ENCODE measurements around the gene SF3B6.
A peak's percentile ranks its signal among the peaks of the same experiment; 100 is the strongest.
"Not testable (repeated sequence)": the region's sequence is repeated elsewhere in the genome, so short reads cannot be mapped to it uniquely, and the experiment has no call there.

Gene SF3B6, protein sequence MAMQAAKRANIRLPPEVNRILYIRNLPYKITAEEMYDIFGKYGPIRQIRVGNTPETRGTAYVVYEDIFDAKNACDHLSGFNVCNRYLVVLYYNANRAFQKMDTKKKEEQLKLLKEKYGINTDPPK

DNA sequence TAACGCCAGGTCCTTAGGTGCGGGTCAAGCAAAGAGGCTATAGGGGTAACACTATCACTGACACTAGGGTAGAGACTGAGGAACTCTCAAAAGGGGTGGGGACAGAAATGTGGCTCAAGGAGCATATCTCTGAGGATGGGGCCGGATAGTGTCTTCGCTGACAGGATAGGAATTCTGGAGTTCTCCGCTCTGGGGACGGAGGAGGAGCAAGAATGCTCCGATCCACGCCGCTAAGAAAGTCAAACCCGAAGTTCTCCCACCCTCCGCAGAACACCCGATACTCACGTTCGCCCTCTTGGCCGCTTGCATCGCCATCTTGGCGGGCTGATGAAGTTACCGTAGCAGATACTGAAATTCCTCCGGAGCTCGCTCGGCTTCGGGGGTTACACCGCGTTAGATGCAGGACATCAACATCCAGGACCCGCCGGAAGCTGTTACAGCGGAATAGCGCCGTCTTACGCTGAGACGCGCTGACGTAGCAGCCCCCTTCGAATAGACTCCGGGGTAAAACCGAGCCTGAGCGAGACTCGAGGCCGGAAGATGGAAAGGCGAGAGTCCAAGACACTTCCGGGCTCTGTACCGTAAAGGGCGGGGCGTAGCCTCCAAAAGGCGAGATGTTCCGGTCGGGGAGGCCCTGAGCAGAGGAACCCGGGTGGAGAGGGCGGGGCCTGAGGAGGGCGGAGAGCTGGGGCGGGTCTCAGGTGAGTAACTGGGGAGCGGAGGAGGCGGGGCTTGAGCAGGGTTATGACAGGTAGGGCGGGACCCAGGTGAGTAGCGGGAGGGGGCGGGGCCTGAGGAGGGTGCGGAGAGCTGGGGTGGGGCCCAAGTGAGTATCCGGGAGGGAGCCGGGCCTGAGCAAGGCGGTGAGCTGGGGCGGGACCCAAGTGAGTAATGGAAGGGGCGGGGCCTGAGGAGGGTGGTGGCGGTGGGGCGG is at the start of gene SF3B6:
Gene SF3B6, minus strand, starts transcription at position 412 of the 934 bp plus-strand sequence. Its CDS starts 97 bp downstream, at position 315.
- peak; percentile 100 for DNase-seq

- DNase-seq = no peak
Measured at GRCh38 chr2:24123922-24124580, 47.9 kb upstream of the SF3B6 start.

GRCh38 chr2:24123195-24123921 is 47.2 kb upstream of the SF3B6 start, which contains the start of the genes FAM228B and PFN4:
FAM228B (plus strand) TSS chr2:24123469; CDS start chr2:24124362, 893 bp downstream.
PFN4 (minus strand) TSS chr2:24123334; CDS start chr2:24122535, 799 bp downstream.
- DNase-seq = peak; percentile 56

GRCh38 chr2:24122366-24123194 is 46.5 kb upstream of the SF3B6 start:
- no peak for DNase-seq

- no peak for DNase-seq
Measured at GRCh38 chr2:24121469-24121868, 45.3 kb upstream of the SF3B6 start.

DNA sequence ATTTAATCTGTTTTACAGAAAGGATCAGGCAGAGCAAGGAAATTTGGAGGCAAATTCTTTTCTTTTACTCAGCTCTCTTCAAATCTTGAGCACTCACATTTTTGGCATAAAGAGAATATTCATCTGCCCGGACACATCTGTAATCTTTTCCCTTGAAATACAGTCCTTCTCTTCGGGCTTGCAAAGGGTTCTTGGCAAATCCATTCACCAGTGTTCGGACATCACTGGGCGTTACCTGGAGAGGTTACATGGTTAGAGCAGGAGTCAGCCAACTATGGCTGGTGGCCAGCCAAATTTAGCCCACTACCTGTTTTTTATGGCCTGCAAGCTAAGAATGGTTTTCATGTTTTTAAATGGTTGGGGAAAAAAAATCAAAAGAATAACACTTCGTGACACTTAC is 44.9 kb upstream of the SF3B6 start:
- DNase-seq = no peak

- DNase-seq = no peak
Measured at GRCh38 chr2:24117902-24118301, 41.8 kb upstream of the SF3B6 start.

DNA sequence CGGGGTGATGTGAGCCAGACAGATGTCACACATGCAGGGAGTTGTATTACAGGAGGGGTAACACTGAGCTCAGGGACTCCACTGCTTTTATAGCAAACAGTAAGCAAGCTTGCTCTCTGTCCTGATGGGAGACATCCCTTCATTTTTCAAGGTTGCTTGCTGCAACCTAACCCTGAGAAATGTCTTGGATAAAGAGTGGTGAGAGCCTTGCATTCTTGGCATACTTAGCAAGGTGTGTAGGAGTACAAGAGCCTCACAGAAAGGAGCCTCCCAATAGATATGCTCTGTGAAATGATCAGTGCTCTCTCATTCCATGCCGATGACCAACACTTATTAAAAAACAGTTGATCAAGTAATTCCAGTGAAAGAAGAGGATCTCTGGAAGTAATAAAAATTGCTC is 38.9 kb upstream of the SF3B6 start:
- no peak for DNase-seq

DNA sequence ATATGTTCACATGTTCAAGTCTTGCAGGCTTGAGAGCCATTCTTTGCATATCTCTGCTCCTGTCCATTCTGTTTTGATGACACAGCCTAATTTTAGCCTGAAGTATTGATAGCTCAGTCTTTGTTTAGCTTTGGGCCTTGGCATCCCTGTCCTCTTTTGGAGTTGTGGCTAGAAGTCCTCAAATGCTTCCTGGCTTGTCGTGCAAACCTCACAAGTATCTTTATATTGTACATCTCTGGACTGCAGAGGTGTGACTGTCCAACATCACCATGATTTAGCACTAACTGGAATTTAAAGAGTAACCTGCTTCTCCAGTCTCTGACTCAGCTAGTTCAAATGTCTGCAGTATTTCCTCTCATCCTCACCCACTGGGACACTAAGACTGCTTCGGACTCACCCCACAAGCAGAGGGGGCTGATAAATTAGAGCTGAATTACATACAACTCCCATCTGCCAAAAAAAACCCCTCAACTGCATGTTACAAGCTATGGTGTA is 35.3 kb upstream of the SF3B6 start:
- DNase-seq = no peak

GRCh38 chr2:24110660-24111303 is 34.7 kb upstream of the SF3B6 start:
- no peak for DNase-seq

DNA sequence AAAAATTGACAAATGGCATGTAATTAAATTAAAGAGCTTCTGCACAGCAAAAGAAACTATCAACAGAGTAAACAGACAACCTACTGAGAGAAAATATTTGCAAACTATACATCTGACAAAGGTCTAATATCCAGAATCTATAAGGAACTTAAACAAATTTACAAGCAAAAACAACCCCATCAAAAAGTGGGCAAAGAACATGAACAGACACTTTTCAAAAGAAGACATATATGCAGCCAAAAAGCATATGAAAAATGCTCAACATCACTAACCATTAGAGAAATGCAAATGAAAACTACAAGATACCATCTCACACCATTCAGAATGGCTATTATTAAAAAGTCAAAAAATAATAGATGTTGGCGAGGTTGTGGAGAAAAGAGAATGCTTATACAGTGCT is 33.3 kb upstream of the SF3B6 start:
- DNase-seq = not testable (repeated sequence)

GRCh38 chr2:24107336-24107735 is 31.2 kb upstream of the SF3B6 start:
- DNase-seq = no peak

DNA sequence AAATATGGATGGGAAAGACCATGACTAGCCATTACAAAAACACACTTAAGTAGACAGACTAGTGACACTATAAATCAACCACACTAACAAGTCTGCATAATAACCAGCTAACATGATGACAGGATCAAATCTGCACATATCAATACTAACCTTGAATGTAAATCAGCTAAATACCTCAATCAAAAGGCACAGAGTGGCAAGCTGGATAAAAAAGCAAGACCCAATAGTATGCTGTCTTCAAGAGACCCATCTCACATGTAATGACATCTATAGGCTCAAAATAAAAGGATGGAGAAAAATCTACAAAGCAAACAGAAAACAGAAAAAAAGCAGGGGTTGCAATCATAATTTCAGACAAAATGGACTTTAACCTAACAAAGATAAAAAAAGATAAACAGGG is 30.7 kb upstream of the SF3B6 start:
- DNase-seq = no peak

DNA sequence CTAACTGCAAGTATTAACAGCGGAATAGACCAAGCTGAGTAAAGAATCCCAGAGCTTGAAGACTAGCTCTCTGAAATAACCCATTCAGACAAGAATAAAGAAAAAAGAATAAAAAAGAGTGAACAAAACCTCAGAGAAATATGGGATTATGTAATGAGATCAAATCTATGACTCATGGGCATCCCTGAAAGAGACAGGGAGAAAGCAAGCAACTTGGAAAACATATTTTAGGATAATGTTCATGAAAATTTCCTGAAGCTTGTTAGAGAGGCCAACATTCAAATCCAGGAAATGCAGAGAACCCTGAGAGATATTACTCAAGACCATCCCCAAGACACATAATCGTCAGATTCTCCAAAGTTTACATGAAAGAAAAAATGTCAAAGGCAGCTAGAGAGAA is 29.7 kb upstream of the SF3B6 start:
- no peak for DNase-seq

DNA sequence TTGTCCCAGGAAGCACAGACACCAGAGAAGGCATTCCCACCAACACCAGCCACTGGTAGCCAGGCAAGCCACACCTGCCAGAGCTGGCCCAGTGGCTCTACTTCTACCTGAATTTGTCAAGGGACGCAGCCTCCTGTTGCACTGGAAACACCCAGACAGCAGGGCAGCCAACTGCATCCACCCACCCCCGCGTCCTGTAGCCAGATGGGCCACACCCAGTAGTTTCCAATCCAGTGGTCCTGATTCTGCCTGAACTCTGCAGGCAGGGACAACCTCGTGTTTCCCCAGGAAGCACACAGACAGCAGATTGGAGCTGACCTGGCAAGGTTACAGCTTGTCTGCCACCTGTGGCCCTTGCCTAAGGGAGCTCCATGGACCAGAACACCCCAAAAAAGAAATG is 28.8 kb upstream of the SF3B6 start:
- DNase-seq = no peak

GRCh38 chr2:24104110-24104650 is 28.1 kb upstream of the SF3B6 start:
- DNase-seq = no peak

GRCh38 chr2:24102677-24103076 is 26.6 kb upstream of the SF3B6 start:
- no peak for DNase-seq

GRCh38 chr2:24101992-24102391 is 25.9 kb upstream of the SF3B6 start:
- no peak for DNase-seq

- not testable (repeated sequence) for DNase-seq
Measured at GRCh38 chr2:24100732-24101131, 24.6 kb upstream of the SF3B6 start.

- DNase-seq = not testable (repeated sequence)
Measured at GRCh38 chr2:24095171-24095677, 19.1 kb upstream of the SF3B6 start.

DNA sequence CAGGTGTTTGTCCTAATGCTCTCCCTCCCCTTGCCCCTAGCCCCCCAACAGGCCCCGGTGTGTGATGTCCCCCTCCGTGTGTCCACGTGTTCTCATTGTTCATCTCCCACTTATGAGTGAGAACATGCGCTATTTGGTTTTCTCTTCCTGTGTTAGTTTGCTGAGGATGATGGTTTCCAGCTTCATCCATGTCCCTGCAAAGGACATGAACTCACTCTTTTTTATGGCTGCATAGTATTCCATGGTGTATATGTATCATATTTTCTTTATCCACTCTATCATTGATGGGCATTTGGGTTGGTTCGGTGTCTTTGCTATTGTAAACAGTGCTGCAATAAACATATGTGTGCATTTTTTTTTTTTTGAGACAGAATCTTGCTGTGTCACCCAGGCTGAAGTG is 17.1 kb upstream of the SF3B6 start:
- not testable (repeated sequence) for DNase-seq
